ENCODE data around the gene RALGPS1. TPM values are rescaled to one million over a fixed set of nuclear protein-coding genes. Genes with fewer than 3 reads are reported as not detected.

Gene RALGPS1
- total and polyA plus RNA-seq, 2 donors (not counting 1 experiment from before 2014, with no cell fraction given), result 19.7 to 39.9 TPM

DNA sequence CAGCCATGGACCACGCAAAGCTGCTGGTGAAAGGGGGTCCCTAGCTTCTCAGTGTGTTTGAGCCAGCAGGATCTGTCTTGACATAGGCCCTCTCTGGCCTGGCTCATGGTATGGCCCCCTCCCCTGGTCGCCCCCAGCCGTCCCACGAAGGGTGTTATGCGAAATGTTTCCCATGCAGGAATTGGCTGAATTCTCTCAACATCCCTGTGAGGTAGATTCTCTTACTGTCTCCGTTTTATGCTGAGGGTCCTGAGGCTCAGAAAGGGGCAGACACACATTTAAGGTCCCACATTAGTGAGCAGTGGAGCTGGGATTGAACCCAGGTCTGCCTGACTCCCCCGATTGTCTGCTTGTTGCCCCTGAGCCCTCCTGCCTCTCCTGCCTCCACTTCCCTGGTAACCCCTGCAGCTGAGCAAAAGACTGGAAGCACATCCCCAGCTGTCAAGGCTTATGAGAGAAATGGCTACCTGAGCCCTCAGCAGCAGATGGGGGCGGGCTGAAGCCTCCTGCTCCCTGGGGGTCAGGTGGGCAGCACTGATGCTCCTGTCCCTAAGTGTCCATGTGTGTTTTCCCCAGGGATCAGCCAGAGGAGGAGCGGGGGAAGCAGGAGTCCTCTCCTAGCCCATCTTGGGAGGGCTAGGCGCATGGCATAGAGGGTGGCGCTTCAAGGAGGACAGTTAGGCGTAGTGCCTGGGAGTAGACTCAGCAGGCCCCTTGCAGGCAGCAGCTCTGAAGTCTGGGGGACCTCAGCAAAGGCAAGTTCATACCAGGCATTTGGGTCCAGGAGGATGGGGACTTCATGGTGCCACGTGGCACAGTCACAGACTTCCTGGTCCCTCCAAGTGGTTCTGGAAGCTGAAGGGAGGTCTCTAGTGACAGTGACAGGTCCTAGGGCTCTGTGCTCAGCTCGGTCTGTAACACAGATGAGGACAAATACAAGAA, 301.0 kb downstream of the RALGPS1 start:
- Histone ChIP-seq H3K27me3 (replicated peaks in 1 of 4; ENCODE audit: control extremely low read depth in 1 of 4, control insufficient read depth in 3 of 4, insufficient read depth in 4 of 4, low read length in 3 of 4) (no peaks in the 10 kb centered on the region), H3K79me2 (ENCODE audit: control insufficient read depth, insufficient read depth, low read length) (no peaks in the 10 kb centered on the region), H4K20me1 (ENCODE audit: control insufficient read depth, insufficient read depth, low read length, poor library complexity, severe bottlenecking) (no peaks in the 10 kb centered on the region), H3K27ac (ENCODE audit: low read length in 2 of 2) (no peak overlapping the region), H3K4me2 (replicated peaks; ENCODE audit: low read depth, low read length, poor library complexity, severe bottlenecking) (no peak overlapping the region), H3K36me3 (replicated peaks in 1 of 2; ENCODE audit: control extremely low read depth in 1 of 2, control insufficient read depth in 1 of 2, extremely low read depth in 1 of 2, insufficient read depth in 2 of 2, low read length in 1 of 2) (no peaks in the 10 kb centered on the region), H3K4me3 (ENCODE audit: control extremely low read depth in 1 of 5, extremely low read depth in 1 of 5, insufficient read depth in 1 of 5, low read depth in 2 of 5, low read length in 4 of 5) (no peak overlapping the region), H3K9ac (ENCODE audit: low read length) (no peak overlapping the region), H3K9me3 (ENCODE audit: control extremely low read depth in 1 of 3, control insufficient read depth in 2 of 3, insufficient read depth in 1 of 3, low read length in 2 of 3) (no peaks in the 10 kb centered on the region), H3K4me1 (ENCODE audit: control insufficient read depth in 2 of 2, insufficient read depth in 2 of 2, low read length in 2 of 2) (peaks cover 0 to 3% of the 10 kb centered on the region in 2 donors), H2AFZ (ENCODE audit: insufficient read depth, low read depth, low read length, poor library complexity, severe bottlenecking) (no peak overlapping the region)
- H3K4me3 Mint-ChIP-seq, result no peak overlapping the region
- no peaks in the 10 kb centered on the region for H3K27me3 Mint-ChIP-seq
- 97% methylated on average over 14 of the region's 14 CpGs for WGBS (ENCODE audit: insufficient coverage)
- POLR2A ChIA-PET, result interaction anchor here (0.5 to 1.4 kb wide), 2 partner anchors 9 to 827 kb away, joined by 5 read pairs; no protein-coding TSS in a partner anchor
- intact Hi-C loops (cut with micrococcal nuclease), result loop anchor here (2.0 kb wide), 1 partner anchor 239 kb away; no protein-coding TSS in a partner anchor
- no peaks in the 10 kb centered on the region for H3K9me3 Mint-ChIP-seq (ENCODE audit: insufficient read depth)
- CTCF ChIA-PET, result interaction anchor here (0.9 to 4.5 kb wide), 23 partner anchors 9 to 707 kb away, joined by 3 to 30 read pairs (median 4); partner anchors contain the start of genes LRSAM1, RPL12, SLC2A8 and TOR2A
- peaks cover 6% of the 10 kb centered on the region for H3K4me1 Mint-ChIP-seq
- no peak for ATAC-seq (ENCODE audit: low read depth)
- no peak overlapping the region for H3K27ac Mint-ChIP-seq
- no peak for DNase-seq
- TF ChIP-seq EZH2 (IDR thresholded peaks at IDR 0.05; ENCODE audit: borderline replicate concordance, insufficient read depth, low read depth, low read length, poor library complexity, severe bottlenecking) (no peak), CTCF (IDR thresholded peaks at IDR 0.05) (no peak)

Measured in B cell (primary cell).